Naive B cell (primary cell): ENCODE results near the gene A4GALT. TPM values are rescaled to one million over a fixed set of nuclear protein-coding genes. Genes with fewer than 3 reads are reported as not detected.

Source experiments
- ATAC-seq, 2 donors: fragments of 150-1000 bp; cut with Tn5 transposase; 2 replicates each; pipeline ENCODE4 v1.10.0; 2021; ENCODE audit warnings: low read depth in 2 of 2, mild to moderate bottlenecking in 2 of 2, moderate library complexity in 2 of 2
- DNase-seq: peaks from one replicate; pipeline ENCODE4 v3.0.0; 2022
- H3K27ac Mint-ChIP-seq, 6 donors: one replicate each; pipeline ENCODE4 v1.8.0; 2020 to 2022; ENCODE audit warnings: mild to moderate bottlenecking in 6 of 6, mixed read lengths in 6 of 6, moderate library complexity in 5 of 6, inconsistent platforms in 2 of 6
- H3K27me3 Mint-ChIP-seq, 3 donors: one replicate each; pipeline ENCODE4 v1.8.0; 2021 to 2022; ENCODE audit warnings: mixed read lengths in 3 of 3, mild to moderate bottlenecking in 1 of 3
- H3K36me3 Mint-ChIP-seq, 2 donors: one replicate each; pipeline ENCODE4 v1.8.0; 2020 to 2022; ENCODE audit warnings: mixed read lengths in 2 of 2, inconsistent platforms in 1 of 2, mild to moderate bottlenecking in 1 of 2
- H3K4me1 Mint-ChIP-seq, 3 donors: one replicate each; pipeline ENCODE4 v1.8.0; 2020 to 2022; ENCODE audit warnings: mixed read lengths in 3 of 3, inconsistent platforms in 1 of 3, mild to moderate bottlenecking in 1 of 3, moderate library complexity in 1 of 3
- H3K4me3 Mint-ChIP-seq, 8 donors: one replicate each; pipeline ENCODE4 v1.8.0; 2020 to 2022; ENCODE audit warnings: mild to moderate bottlenecking in 8 of 8, mixed read lengths in 8 of 8, moderate library complexity in 8 of 8, inconsistent platforms in 2 of 8
- H3K9me3 Mint-ChIP-seq, 7 donors: one replicate each; pipeline ENCODE4 v1.8.0; 2020 to 2022; ENCODE audit warnings: mixed read lengths in 7 of 7, mild to moderate bottlenecking in 5 of 7, inconsistent platforms in 2 of 7, moderate library complexity in 1 of 7
- polyA plus RNA-seq, 6 donors: library from polyadenylated mRNA; unstranded; fragments of 300-500 nt; fragmentation: Illumina TruSeq; gene quantifications; one replicate each; pipeline ENCODE4 v1.2.3, GENCODE V29; 2021; ENCODE audit warnings: low read depth in 6 of 6

Gene A4GALT
- polyA plus RNA-seq, 6 donors from 2014 or later = 0.73 TPM; not detected in 5

DNA sequence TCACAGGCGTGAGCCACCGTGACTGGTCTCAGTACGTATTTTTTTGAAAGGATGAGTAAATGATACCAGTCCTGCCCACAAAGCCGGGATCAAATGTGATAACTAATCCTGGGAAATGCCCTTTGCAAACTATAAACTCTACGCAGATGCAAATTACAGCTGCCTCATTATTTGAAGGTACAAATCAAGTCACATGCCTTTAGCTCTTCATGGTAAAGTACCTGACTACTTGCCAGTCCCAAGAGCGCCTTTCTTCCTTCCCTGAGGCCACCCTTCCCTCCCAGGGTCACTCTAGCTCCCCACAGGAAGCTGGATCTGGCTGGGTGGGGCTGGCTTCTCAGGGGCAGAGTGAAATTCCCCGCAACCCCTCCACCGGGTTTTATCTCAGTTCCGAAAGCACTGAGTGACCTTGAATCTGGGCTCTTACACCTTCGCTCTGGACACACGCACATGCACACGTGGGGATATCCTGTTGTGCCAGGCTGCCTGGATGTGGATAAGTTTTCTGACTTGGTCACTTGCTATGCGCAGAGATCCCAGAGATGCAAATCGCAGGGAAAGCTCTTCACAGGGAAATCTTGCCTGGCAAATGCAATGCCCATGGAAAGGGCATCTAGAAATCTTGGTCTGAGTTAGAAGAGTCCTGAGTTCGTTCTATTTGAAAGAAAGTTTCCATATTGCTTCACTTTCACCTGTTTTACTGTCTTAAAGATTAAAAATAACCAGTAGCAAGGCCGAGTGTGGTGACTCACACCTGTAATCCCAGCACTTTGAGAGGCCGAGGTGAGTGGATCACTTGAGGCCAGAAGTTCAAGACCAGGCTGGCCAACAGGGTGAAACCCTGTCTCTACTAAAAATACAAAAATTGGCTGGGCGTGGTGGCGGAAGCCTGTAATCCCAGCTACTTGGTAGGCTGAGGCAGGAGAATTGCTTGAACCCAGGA, 8.5 kb downstream of the A4GALT start:
- no peak for DNase-seq
- no peak for ATAC-seq
- Mint-ChIP-seq H3K4me3 (peak overlapping the region in 1 of 8 donors; percentile 29), H3K4me1 (peaks cover 12 to 32% (median 19%) of the 10 kb centered on the region in 3 donors), H3K27ac (peak overlapping the region in 1 of 6 donors; percentile 83), H3K27me3 (peaks cover 0 to 21% (median 8%) of the 10 kb centered on the region in 3 donors), H3K9me3 (peaks cover 2 to 18% (median 6%) of the 10 kb centered on the region in 7 donors), H3K36me3 (no peaks in the 10 kb centered on the region)

DNA sequence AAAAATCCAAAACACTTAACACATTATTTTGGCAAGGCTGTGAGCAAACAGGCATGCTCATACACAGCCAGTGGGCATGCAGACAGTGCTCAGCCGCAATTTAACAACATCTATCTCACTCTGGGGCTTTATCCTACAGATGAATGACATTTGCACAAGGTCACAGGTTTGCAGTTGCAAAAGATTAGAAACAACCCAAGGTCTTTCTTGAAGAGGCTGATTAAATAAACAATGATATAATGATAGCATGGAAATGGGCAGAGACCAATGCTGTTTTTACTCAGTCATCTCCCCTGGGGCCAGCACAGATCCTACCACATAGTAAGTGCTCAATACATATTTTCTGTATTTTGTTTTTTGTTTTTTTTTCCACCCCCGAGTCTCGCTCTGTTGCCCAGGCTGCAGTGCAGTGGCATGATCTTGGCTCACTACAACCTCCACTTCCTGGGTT, 9.4 kb downstream of the A4GALT start:
- Mint-ChIP-seq H3K4me3 (no peak overlapping the region), H3K27me3 (peaks cover 0 to 21% (median 8%) of the 10 kb centered on the region in 3 donors), H3K27ac (no peak overlapping the region), H3K36me3 (no peaks in the 10 kb centered on the region), H3K9me3 (peaks cover 2 to 18% (median 6%) of the 10 kb centered on the region in 7 donors), H3K4me1 (peaks cover 3 to 24% (median 11%) of the 10 kb centered on the region in 3 donors)
- ATAC-seq = no peak
- DNase-seq = no peak

DNA sequence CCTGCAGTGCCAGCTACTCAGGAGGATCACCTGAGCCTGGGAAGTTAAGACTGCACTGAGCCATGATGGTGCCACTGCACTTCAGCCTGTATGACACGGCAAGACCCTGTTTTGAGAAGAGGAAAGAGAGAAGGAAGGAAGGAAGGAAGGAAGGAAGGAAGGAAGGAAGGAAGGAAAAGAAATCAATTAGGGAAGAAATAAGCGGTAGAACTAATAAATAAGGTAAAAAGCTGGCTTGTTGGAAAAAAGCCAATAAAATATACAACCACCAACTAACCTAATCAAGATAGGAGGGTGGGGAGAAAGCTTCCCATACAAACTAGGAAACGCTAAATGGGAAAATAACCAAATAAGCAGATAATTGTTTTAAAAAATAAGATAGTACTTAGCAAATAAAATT, 12.3 kb downstream of the A4GALT start:
- no peak overlapping the region for H3K27ac Mint-ChIP-seq
- peaks cover 0 to 21% (median 8%) of the 10 kb centered on the region in 3 donors for H3K27me3 Mint-ChIP-seq
- no peaks in the 10 kb centered on the region for H3K36me3 Mint-ChIP-seq
- no peak for ATAC-seq
- DNase-seq = no peak
- H3K4me1 Mint-ChIP-seq = peaks cover 0 to 13% (median 4%) of the 10 kb centered on the region in 3 donors
- peaks cover 2 to 18% (median 6%) of the 10 kb centered on the region in 7 donors for H3K9me3 Mint-ChIP-seq
- H3K4me3 Mint-ChIP-seq = peak overlapping the region in 1 of 8 donors; percentile 76

DNA sequence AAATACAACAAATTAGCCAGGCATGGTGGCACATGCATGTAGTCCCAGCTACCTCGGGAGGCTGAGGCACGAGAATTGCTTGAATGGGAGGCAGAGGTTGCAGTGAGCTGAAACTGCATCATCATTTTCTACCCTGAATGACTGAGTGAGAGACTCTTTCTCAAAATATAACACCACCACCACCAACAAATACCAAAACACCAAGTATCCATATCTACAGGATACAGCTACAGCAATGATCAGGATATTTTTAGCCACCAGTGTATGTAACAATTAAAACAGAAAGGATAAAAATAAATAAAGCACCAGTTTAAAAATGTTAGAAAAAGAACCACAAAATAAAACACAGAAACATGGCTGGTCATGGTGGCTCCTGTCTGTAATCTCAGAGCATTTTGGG, 13.2 kb downstream of the A4GALT start:
- Mint-ChIP-seq H3K4me3 (no peak overlapping the region), H3K9me3 (peaks cover 2 to 18% (median 6%) of the 10 kb centered on the region in 7 donors), H3K4me1 (peaks cover 0 to 9% (median 4%) of the 10 kb centered on the region in 3 donors), H3K27ac (no peak overlapping the region), H3K27me3 (peaks cover 0 to 14% (median 3%) of the 10 kb centered on the region in 3 donors), H3K36me3 (no peaks in the 10 kb centered on the region)
- DNase-seq (no peak), ATAC-seq (no peak)

DNA sequence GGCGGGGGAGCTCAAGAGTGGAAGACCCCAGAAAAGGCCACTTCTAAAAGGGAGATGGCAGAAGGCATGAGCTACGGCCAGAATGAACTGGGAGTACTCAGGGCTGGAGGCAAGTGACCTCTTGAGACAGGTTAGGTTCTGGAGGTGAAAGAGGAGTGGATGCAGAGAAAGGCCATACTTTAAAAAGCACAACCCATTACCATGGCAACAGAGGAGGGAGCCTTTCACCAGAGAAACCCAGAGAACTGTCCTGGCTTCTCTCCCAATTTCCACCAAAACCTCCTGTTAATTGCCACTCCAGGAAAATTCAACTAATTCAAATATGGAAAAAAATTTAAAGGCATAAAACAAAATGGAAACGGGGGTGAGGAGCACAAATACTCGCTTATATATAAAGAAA, 15.8 kb downstream of the A4GALT start:
- Mint-ChIP-seq H3K27ac (no peak overlapping the region), H3K4me1 (peaks cover 0 to 10% (median 5%) of the 10 kb centered on the region in 3 donors), H3K27me3 (peaks cover 0 to 8% (median 4%) of the 10 kb centered on the region in 3 donors), H3K36me3 (no peaks in the 10 kb centered on the region), H3K4me3 (no peak overlapping the region), H3K9me3 (peaks cover 0 to 11% (median 5%) of the 10 kb centered on the region in 7 donors)
- no peak for DNase-seq
- ATAC-seq = no peak

DNA sequence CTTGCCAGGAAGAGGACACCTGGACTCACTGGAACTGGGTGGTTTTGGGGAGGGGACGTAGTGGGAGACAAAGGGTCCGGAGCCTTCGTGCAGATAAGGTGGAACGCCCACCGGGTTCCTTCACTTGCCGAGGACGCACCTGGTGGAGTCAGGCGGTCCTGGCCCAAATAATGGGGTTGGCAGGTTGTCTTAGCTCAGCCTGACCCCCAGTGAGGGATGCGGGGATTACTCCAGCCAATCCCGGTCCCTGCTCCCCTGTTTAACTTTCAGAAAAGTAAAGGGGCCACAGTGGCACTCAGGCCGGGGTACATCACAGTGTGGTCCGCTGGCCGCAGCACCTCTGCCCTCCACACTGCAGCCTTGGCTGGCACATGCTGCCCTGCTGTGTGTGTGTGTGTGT, 18.0 kb downstream of the A4GALT start:
- no peak for ATAC-seq
- H3K36me3 Mint-ChIP-seq = no peaks in the 10 kb centered on the region
- H3K4me1 Mint-ChIP-seq = peaks cover 3 to 6% (median 5%) of the 10 kb centered on the region in 3 donors
- peaks cover 0 to 8% (median 4%) of the 10 kb centered on the region in 3 donors for H3K27me3 Mint-ChIP-seq
- peak overlapping the region in 1 of 6 donors; percentile 24 for H3K27ac Mint-ChIP-seq
- H3K9me3 Mint-ChIP-seq = no peaks in the 10 kb centered on the region
- DNase-seq = no peak
- no peak overlapping the region for H3K4me3 Mint-ChIP-seq

DNA sequence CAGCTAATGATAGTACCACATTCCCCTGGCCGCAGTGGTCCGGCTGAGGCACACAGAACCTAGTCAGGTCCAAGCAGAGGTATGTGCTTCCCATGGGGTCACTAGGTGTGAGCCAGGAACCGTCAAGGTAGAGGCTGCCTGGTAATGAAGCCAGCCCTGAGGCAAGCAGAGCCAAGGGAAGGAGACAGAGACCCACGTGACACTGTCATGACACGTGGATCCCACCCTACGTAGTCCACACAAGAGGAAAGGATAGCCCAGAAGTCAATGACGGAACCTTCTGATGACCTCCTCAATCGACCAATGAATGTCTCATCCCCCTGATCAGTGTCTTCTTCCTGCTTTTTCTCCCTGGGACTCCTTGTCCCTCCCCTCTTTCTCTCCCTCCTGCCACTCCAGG, 19.0 kb downstream of the A4GALT start:
- Mint-ChIP-seq H3K36me3 (no peaks in the 10 kb centered on the region), H3K27ac (peak overlapping the region in 3 of 6 donors; percentile 43 to 72 (median 59)), H3K4me1 (peaks cover 6 to 11% (median 9%) of the 10 kb centered on the region in 3 donors), H3K27me3 (peaks cover 0 to 8% (median 0%) of the 10 kb centered on the region in 3 donors), H3K9me3 (no peaks in the 10 kb centered on the region), H3K4me3 (no peak overlapping the region)
- DNase-seq (no peak), ATAC-seq (no peak)

DNA sequence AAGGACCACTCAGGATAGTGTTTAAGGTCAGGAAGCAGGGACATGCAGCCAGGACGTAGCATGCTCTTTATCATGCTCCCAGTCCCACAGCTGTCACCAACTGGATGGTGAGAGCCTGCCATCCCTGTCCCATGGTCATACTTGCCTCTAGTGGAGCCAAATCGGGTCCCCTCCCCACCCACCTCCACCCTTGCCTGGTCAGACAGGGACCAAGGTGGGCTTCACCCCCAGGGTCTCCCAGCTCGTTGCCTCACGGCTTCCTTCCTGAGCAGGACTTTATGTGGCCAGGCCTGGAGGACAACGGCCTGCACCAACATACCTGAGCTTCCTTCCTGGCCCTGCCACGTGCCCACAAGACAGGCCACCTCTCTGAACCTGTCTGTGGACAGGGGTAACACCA, 19.8 kb downstream of the A4GALT start:
- H3K4me3 Mint-ChIP-seq = no peak overlapping the region
- H3K9me3 Mint-ChIP-seq = no peaks in the 10 kb centered on the region
- H3K27ac Mint-ChIP-seq = no peak overlapping the region
- H3K36me3 Mint-ChIP-seq = no peaks in the 10 kb centered on the region
- ATAC-seq = no peak
- H3K4me1 Mint-ChIP-seq = peaks cover 13 to 17% (median 16%) of the 10 kb centered on the region in 3 donors
- peaks cover 0 to 8% (median 0%) of the 10 kb centered on the region in 3 donors for H3K27me3 Mint-ChIP-seq
- no peak for DNase-seq

DNA sequence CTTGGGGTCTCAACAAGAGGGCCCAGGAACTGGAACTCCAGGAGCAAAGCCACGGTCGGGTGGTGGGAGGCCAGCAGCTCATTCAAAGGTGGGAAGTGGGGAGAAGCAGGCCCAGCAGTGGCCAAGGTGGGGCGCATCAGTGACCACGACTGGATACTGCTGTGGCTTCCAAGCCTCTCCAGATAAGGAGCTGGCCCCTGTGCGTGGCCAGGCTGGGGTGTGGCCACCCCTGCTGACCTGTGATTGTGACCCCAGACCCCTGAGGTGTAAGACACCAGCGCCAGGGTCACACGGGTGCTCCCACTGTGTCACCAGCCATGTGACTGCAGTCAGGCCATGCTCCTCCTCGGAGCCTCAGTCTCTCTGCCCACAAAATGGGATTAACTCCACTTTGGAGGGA, 20.3 kb downstream of the A4GALT start:
- Mint-ChIP-seq H3K36me3 (no peaks in the 10 kb centered on the region), H3K9me3 (no peaks in the 10 kb centered on the region), H3K27ac (no peak overlapping the region), H3K4me3 (no peak overlapping the region), H3K27me3 (peaks cover 0 to 8% (median 0%) of the 10 kb centered on the region in 3 donors), H3K4me1 (peaks cover 16 to 22% (median 19%) of the 10 kb centered on the region in 3 donors)
- DNase-seq = no peak
- ATAC-seq = no peak

DNA sequence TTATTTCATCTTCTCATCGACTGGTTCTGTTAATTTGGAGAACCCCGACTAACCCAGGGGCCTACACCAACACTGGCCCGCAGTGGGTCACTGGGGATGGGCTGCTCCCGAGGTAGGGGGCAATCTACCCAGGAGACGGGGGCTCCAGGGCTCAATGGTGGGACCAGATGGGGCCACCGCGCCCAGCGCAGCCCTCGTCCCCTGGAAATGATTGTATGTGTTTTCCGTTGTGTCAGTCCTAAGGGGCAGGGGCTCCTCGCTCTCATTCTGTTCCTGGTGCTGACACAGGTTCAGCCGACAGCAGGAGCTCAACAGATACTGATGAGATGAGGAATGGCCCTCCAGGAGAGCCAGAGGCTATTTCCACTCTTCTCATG, 20.7 kb downstream of the A4GALT start:
- peaks cover 0 to 8% (median 0%) of the 10 kb centered on the region in 3 donors for H3K27me3 Mint-ChIP-seq
- no peak for ATAC-seq
- no peak for DNase-seq
- no peak overlapping the region for H3K27ac Mint-ChIP-seq
- H3K4me1 Mint-ChIP-seq = peaks cover 16 to 23% (median 19%) of the 10 kb centered on the region in 3 donors
- no peak overlapping the region for H3K4me3 Mint-ChIP-seq
- H3K36me3 Mint-ChIP-seq = no peaks in the 10 kb centered on the region
- H3K9me3 Mint-ChIP-seq = no peaks in the 10 kb centered on the region

DNA sequence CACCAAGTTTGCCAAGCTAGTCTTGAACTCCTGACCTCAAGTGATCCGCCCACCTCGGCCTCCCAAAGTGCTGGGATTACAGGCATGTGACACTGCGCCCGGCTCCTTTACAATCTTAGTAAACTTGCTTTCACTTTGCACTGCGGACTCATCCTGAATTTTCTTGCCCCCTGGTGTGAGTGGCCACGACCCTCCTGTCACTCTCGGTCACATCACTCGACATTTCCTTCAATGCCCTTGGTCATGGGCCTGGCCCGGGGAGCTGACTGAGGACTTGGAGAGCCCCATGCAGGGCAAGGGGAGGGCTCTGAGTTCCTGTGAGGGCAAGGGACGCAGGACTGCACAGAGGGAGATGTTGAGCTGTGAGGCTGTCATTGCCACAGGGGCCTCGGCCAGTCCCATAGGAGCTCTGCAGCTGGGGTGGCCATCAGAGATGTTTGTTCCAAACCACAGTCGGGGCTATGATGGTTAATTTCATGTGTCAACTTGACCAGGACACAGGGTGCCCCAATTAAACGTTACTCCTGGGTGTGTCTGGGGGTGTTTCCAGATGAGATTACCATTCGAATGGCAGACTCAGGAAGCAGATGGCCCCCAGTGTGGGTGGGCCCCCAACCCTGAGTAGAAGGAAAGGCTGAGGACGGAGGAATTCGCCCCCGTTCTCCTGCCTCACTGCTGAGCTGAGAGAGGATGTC, 21.2 kb downstream of the A4GALT start:
- Mint-ChIP-seq H3K36me3 (no peaks in the 10 kb centered on the region), H3K9me3 (no peaks in the 10 kb centered on the region), H3K4me3 (no peak overlapping the region), H3K4me1 (peaks cover 17 to 23% (median 19%) of the 10 kb centered on the region in 3 donors), H3K27ac (peak overlapping the region in 1 of 6 donors; percentile 24), H3K27me3 (peaks cover 0 to 8% (median 0%) of the 10 kb centered on the region in 3 donors)
- ATAC-seq (no peak), DNase-seq (no peak)

DNA sequence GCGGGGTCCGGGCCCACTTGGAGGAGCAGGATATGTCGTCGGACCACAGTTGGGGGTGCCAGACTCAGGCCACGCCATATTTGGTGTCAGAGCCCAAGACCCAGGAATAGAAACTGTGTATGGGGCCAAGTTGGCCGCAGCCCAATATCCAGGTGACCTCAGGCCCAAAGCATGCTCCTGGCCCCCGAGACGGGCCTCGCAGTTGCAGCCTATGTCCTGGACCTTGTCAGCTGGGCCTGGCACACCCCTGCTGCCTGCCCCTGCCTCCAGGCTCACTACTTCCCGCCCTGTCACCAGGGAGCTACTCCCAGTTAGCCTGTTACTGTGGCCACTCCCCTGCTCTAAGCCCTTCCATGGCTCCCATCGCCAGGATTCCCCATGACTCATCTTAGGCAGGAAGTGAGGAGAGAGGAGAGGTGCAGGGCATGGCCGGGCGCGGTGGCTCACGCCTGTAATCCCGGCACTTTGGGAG, 23.1 kb downstream of the A4GALT start:
- ATAC-seq = no peak
- Mint-ChIP-seq H3K36me3 (no peaks in the 10 kb centered on the region), H3K4me3 (peak overlapping the region in 1 of 8 donors; percentile 2)

DNA sequence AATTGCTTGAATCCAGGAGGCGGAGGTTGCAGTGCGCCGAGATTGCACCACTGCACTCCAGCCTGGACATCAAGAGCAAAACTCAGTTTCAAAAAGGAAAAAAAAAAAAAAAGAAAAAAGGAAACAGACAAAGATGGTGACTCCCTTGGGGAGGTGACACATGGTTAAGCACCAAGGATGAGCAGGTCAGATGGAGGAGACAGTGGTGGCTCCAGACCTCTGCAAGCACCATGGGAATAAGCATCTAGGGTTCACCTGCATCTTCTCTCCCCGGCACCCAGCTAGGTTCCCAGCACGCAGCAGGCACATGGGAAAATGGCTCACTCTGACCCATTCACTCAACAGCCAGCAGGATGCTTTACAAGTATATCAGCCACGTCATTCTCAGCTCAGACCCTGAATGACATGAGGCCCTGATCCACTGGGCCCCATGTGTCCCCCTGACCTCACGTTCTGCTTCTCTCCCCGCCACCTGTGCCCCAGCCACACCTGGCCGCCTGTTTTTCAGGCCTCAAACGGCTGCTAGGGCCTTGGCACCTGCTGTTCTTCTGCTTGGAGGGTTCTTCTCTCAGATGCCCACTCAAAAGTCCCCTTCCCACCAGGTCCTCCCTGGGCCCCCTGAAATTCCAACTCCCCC, 24.2 kb downstream of the A4GALT start:
- DNase-seq = no peak
- ATAC-seq = peak in 1 of 2 donors; percentile 12
- Mint-ChIP-seq H3K27ac (peak overlapping the region in 2 of 6 donors; percentile 54 to 86), H3K36me3 (no peaks in the 10 kb centered on the region), H3K4me1 (peaks cover 27 to 43% (median 34%) of the 10 kb centered on the region in 3 donors), H3K9me3 (no peaks in the 10 kb centered on the region), H3K4me3 (peak overlapping the region in 2 of 8 donors; percentile 1 to 56), H3K27me3 (no peaks in the 10 kb centered on the region)

More for the DNA sequence above, 23.1 kb downstream of the A4GALT start:
- no peak for DNase-seq
- Mint-ChIP-seq H3K27ac (no peak overlapping the region), H3K4me1 (peaks cover 25 to 32% (median 26%) of the 10 kb centered on the region in 3 donors), H3K27me3 (peaks cover 0 to 8% (median 0%) of the 10 kb centered on the region in 3 donors), H3K9me3 (no peaks in the 10 kb centered on the region)
